ENCODE measurements around the gene OR3A2. TPM values are rescaled to one million over a fixed set of nuclear protein-coding genes. Genes with fewer than 3 reads are reported as not detected.

Gene OR3A2
- total RNA-seq (2022; extraction: Qiagen RNA extraction; ENCODE audit: low read depth) = not detected in 5 replicates

DNA sequence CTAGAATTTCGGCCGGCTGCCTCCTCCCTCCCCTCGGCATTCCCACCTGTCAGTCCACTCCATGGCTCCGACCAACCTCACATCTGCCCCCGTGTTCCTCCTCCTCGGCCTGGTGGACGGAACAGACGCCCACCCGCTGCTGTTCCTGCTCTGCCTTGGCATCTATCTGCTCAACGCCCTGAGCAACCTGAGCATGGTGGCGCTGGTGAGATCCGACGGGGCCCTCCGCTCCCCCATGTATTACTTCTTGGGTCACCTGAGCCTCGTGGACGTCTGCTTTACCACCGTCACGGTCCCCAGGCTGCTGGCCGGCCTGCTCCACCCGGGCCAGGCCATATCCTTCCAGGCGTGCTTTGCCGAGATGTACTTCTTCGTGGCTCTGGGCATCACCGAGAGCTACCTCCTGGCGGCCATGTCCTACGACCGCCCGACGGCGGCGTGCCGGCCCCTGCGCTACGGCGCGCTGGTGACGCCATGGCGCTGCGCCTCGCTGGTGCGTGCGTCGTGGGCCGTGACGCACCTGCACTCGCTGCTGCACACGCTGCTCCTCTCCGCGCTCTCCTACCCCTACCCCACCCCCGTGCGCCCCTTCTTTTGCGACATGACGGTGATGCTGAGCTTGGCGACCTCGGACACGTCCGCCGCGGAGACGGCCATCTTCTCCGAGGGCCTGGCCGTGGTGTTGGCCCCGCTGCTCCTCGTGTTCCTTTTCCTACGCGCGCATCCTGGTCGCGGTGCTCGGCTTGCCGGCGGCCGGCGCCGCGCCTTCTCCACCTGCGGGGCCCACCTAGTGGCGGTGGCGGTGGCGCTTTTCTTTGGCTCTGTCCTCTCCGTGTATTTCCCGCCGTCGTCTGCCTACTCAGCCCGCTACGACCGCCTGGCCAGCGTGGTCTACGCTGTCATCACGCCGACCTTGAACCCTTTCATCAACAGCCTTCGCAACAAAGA, at the start of gene OR3A2:
Gene OR3A2 (minus strand): TSS at position 440 of the 948 bp plus-strand sequence.

DNA sequence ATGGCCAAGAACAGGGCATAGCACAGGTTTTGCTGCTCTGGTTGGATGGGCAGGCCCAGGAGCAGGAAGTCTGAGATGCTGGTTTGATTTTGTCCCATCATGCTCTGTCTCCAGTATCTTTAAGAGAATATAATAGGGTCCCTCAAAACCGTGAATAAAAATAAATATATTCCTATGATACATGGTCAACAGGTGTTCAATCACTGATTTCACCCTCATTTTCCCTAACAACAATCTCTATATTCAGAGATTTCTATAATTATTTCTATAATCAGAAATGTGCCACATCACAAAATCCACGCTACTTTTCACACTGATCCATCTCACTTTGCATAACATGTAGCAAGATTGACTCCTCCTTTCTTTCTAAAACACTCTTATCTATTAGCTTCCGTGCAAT, 47.6 kb upstream of the OR3A2 start, which contains the start of gene OR1E2:
Gene OR1E2 (minus strand): TSS at position 101 of the 400 bp plus-strand sequence. CDS start 0 bp downstream, at position 101.

DNA sequence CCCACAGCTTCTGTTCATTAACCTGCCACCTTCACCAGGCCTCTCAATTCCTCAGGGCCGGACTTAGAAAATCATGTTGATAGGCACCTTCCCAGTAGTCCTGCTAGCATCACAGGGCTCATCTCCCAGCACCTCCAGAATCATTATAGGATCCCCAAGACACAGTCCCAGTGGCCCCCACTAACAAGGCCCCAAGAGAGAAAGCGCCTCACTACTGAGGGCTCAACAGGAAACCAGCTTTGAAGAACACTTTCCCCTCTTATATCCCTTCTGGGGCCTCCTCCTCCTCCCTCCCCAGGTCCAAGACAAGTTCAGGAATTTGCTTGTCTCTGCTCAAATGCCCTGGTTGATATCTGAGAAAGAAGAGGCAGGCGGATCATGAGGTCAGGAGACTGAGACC, 25.0 kb upstream of the OR3A2 start, which contains the start of gene OR3A3:
Gene OR3A3 (plus strand): TSS at position 301 of the 400 bp plus-strand sequence.

DNA sequence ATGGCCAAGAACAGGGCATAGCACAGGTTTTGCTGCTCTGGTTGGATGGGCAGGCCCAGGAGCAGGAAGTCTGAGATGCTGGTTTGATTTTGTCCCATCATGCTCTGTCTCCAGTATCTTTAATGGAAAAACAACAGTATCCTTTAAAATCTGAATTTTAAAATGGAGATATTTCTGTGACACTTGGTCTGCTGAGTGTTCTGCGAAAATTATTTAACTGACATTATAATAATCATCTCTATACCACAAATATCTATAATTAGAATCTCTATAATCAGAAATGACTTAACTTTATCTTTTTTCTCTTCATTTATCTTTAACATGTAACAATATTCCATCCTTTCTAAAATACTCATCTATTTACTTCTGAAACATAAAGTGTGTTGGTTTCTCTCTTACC, 12.2 kb upstream of the OR3A2 start, which contains the start of gene OR1E1:
Gene OR1E1 (minus strand): TSS at position 101 of the 400 bp plus-strand sequence. CDS start 0 bp downstream, at position 101.

DNA sequence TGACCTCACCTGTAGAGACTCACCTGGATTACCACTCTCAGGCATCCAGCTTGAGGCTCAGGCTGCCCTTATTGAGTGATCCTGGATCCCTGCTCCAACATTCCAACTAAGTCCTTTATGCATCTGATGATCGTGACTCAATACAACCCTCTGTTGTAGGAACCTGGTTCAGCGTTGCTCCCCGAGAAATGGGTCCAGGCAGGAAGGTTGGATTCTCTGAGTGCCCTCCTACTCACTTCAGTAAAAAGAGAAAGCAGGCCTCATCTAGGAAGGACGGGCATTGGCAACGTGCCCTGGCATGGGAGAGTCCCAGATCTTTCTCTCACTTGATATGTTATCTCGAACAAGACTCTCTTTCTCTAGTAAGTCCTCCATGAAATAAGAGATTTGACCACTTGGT, 87.8 kb downstream of the OR3A2 start, which contains the start of gene OR3A1:
Gene OR3A1 (minus strand): TSS at position 101 of the 400 bp plus-strand sequence. CDS start 5,778 bp downstream, outside the sequence.

Other genes starting within 250 kb of the OR3A2 start
- gene OR1A2, start 188.8 kb downstream of the OR3A2 start, total RNA-seq (2022; extraction: Qiagen RNA extraction; ENCODE audit: low read depth) = not detected in 5 replicates
- gene OR1A1, start 178.6 kb downstream of the OR3A2 start, total RNA-seq (2022; extraction: Qiagen RNA extraction; ENCODE audit: low read depth) = not detected in 5 replicates
- gene OR3A1, start 87.9 kb downstream of the OR3A2 start, total RNA-seq (2022; extraction: Qiagen RNA extraction; ENCODE audit: low read depth) = not detected in 5 replicates
- not detected in 5 replicates for gene OR1E1, start 12.1 kb upstream of the OR3A2 start, total RNA-seq (2022; extraction: Qiagen RNA extraction; ENCODE audit: low read depth)
- not detected in 5 replicates for gene OR3A3, start 25.1 kb upstream of the OR3A2 start, total RNA-seq (2022; extraction: Qiagen RNA extraction; ENCODE audit: low read depth)
- gene OR1E2, start 47.5 kb upstream of the OR3A2 start, total RNA-seq (2022; extraction: Qiagen RNA extraction; ENCODE audit: low read depth) = not detected in 5 replicates
- gene SPATA22, start 85.5 kb upstream of the OR3A2 start, total RNA-seq (2022; extraction: Qiagen RNA extraction; ENCODE audit: low read depth) = not detected in 5 replicates
- gene ASPA, start 89.7 kb upstream of the OR3A2 start, total RNA-seq (2022; extraction: Qiagen RNA extraction; ENCODE audit: low read depth) = not detected in 5 replicates
- 0.18 to 0.44 TPM (median 0.41 TPM) in 5 replicates for gene TRPV3, start 171.5 kb upstream of the OR3A2 start, total RNA-seq (2022; extraction: Qiagen RNA extraction; ENCODE audit: low read depth)
- gene TRPV1, start 223.1 kb upstream of the OR3A2 start, total RNA-seq (2022; extraction: Qiagen RNA extraction; ENCODE audit: low read depth) = 3.6 to 5.2 TPM (median 4.6 TPM) in 5 replicates
- 12.4 to 17.6 TPM (median 15.0 TPM) in 5 replicates for gene SHPK, start 249.9 kb upstream of the OR3A2 start, total RNA-seq (2022; extraction: Qiagen RNA extraction; ENCODE audit: low read depth)

All from A549 treated with DMSO at 1 μM for 4 hours (cell line).